K562 (cell line): Measurements from ENCODE around the gene ZNF501. TPM values are rescaled to one million over a fixed set of nuclear protein-coding genes. Genes with fewer than 3 reads are reported as not detected.

Experiments used
- ARID1B ChIP-seq: fragments of 450-650 bp; IDR thresholded peaks from 2 replicates; pipeline ENCODE4 v1.6.1; 2016; ENCODE audit warnings: antibody characterized with exemption, mild to moderate bottlenecking, inconsistent platforms
- ATF2 ChIP-seq: sonication (generic); formaldehyde crosslinking; IDR thresholded peaks from 2 replicates; pipeline ENCODE4 v1.8.1; 2022; ENCODE audit warnings: missing genetic modification reagents
- NKRF ChIP-seq: fragments of 450-650 bp; IDR thresholded peaks from 2 replicates; pipeline ENCODE4 v1.6.1; 2016; ENCODE audit warnings: borderline replicate concordance
- PRDM10 ChIP-seq: fragments of 450-650 bp; IDR thresholded peaks from 2 replicates; pipeline ENCODE4 v1.6.1; 2018; ENCODE audit not compliant: partially characterized antibody
- TEAD2 ChIP-seq: fragments of 450-650 bp; IDR thresholded peaks from 2 replicates; pipeline ENCODE4 v1.6.1; 2016; ENCODE audit warnings: missing genetic modification characterization, control low read depth, missing compliant biosample characterization
- ZBTB40 ChIP-seq, 2 experiments: fragments of 450-650 bp in 1 of 2; sonication (generic) in 1 of 2; formaldehyde crosslinking in 1 of 2; IDR thresholded peaks; 2 replicates each; pipeline versions ENCODE4 v1.7.1 to v1.9.0; 2016 to 2022; ENCODE audit warnings: inconsistent platforms in 1 of 2, mild to moderate bottlenecking in 1 of 2, missing genetic modification reagents in 1 of 2
- polyA plus RNA-seq, 8 experiments: library from polyadenylated mRNA; depleted of rRNA in 4 of 8; stranded (reverse) in 5 of 8; unstranded in 3 of 8; fragments of >200 nt; fragmentation: Nextera tagmentation in 2 of 8; fragmentation: Illumina TruSeq in 1 of 8; extraction: Ambion mirVana in 2 of 8; extraction: Trizol in 1 of 8; gene quantifications; 2 replicates each; pipeline versions ENCODE4 v1.2.1 to v1.2.3, GENCODE V29; 2011 to 2014; ENCODE audit warnings: inconsistent platforms in 1 of 8, missing spikeins in 1 of 8
- total RNA-seq, 7 experiments: library from RNA; depleted of rRNA in 6 of 7; stranded (reverse); fragments of >200 nt in 6 of 7; fragmentation: Illumina TruSeq in 2 of 7; extraction: Trizol in 2 of 7; gene quantifications; 2 replicates each; pipeline versions ENCODE4 v1.2.1 to v1.2.3, GENCODE V29; 2011 to 2021; ENCODE audit warnings: low replicate concordance in 1 of 7

ZNF501 gene
- total and polyA plus RNA-seq, 9 of the 15 experiments (the other 6 are each of a cell fraction or from before 2014, with no cell fraction given), result 1.2 to 6.5 (median 3.7) TPM

GRCh38 chr3:44761424-44762169, 32.2 kb downstream of the ZNF501 start, which contains the start of the genes KIAA1143 and KIF15 (continued):
- TF ChIP-seq ZBTB40 (IDR thresholded peaks at IDR 0.05) (peak; percentile 65), ZBTB40 (CRISPR knock-in tag; IDR thresholded peaks at IDR 0.05) (no peak), PRDM10 (peak; percentile 28), TEAD2 (tag) (no peak), ARID1B (peak; percentile 30; the same call in 1 of the 2 replicates), ATF2 (CRISPR knock-in tag) (no peak), NKRF (peak; percentile 94)
